Uterine smooth muscle cell (primary cell): Measurements from ENCODE around the gene HSPA4. TPM values are rescaled to one million over a fixed set of nuclear protein-coding genes. Genes with fewer than 3 reads are reported as not detected.

Experiments used
- total RNA-seq: library from RNA; depleted of rRNA; stranded (reverse); fragments of >200 nt; gene quantifications from 2 replicates; pipeline ENCODE4 v1.2.3, GENCODE V29; 2014

HSPA4 gene
- total RNA-seq, result 168 and 209 TPM in 2 replicates

DNA sequence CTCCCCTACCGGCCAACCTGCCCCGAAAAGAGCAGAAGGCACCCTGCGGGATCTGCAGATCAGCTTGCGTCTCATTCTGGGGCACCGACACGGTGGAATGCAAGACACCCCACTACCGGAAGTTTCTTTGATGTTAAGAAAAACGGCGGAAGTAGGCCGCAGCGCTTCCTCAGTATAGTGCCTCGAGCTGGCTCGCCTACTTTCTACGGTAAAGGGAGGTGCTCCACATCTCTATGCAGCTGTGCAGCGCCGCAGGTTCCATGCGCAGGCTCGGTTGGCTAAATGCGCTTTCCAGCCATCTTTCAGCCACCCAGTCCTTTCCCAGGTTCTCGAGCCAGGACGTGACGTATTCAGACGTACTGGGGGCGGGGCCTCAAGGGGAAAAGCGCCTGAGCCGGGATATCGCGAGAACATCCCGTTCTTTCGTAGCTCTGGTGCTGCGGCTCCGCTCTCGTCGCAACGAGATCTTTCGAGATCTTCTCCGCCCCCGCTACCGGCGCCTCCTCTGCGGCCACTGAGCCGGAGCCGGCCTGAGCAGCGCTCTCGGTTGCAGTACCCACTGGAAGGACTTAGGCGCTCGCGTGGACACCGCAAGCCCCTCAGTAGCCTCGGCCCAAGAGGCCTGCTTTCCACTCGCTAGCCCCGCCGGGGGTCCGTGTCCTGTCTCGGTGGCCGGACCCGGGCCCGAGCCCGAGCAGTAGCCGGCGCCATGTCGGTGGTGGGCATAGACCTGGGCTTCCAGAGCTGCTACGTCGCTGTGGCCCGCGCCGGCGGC lies at the start of gene HSPA4:
HSPA4 (plus strand) TSS at position 472 of the 775 bp plus-strand sequence; CDS start at position 710, 238 bp downstream.

DNA sequence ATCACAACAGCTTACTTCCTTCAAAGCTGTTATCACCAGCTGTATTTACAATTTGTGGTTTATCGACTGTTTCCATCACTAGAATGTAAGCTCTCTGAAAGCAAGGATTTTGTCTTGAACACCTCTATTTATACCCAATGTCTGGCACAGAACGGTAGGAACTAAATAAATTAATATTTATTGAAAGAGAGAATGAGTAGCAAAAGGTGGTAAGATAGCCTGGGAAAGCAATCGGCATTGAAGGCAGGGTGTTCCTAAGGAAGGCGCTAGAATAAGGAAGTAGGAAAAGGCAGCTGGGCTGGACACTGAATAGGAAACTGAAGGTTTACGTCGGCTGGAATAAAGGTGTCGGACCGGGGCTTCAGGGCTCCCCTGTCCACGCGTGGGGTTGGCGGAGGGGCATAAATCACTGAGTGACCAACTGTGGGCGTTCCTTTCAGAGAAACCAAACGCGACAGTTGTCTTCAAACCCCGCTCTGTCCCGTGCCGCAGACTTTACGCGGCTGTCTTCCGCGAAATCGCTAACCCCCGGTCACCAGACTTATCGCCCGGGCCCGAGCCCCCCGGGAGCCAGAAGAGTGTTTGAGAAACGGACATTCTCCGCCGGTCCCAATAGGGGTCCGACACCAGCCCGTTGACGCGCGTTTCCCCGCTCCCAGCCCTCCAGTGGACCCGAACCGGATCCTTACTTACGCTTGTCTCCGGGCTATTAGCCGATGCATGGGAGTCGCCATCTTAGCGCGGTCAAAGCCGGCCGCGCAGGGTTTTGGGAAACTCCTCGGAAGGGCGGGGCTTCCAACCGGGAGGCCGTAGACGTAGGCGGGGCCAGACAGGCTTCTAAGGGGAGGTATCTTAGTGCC lies 25.8 kb upstream of the HSPA4 start, which contains the start of gene ZCCHC10:
ZCCHC10 (minus strand) TSS at position 746 of the 860 bp plus-strand sequence; CDS start at position 734, 12 bp downstream.

Other genes starting within 250 kb of the HSPA4 start
- under 0.01 TPM in 1 of 2 replicates, not detected in the other for gene SOWAHA, start 238.7 kb upstream of the HSPA4 start, total RNA-seq
- gene SHROOM1, start 221.4 kb upstream of the HSPA4 start, total RNA-seq, result 3.9 and 6.3 TPM in 2 replicates
- gene GDF9, start 185.5 kb upstream of the HSPA4 start, total RNA-seq, result 0.11 and 0.12 TPM in 2 replicates
- 83.0 and 115 TPM in 2 replicates for gene UQCRQ, start 185.4 kb upstream of the HSPA4 start, total RNA-seq
- gene LEAP2, start 178.3 kb upstream of the HSPA4 start, total RNA-seq, result 0.11 and 0.12 TPM in 2 replicates
- 50.0 and 56.4 TPM in 2 replicates for gene AFF4, start 88.4 kb upstream of the HSPA4 start, total RNA-seq
- gene ZCCHC10, start 25.5 kb upstream of the HSPA4 start, total RNA-seq, result 7.2 and 12.3 TPM in 2 replicates